D341Med (cell line): Measurements from ENCODE around the gene ZNF578.
"Not testable (repeated sequence)": the region's sequence is repeated elsewhere in the genome, so short reads cannot be mapped to it uniquely, and the experiment has no call there.

Experiments
- DNase-seq: peaks from one replicate; pipeline ENCODE4 v3.0.0; 2012; ENCODE audit warnings: low spot score

Gene ZNF578

DNA sequence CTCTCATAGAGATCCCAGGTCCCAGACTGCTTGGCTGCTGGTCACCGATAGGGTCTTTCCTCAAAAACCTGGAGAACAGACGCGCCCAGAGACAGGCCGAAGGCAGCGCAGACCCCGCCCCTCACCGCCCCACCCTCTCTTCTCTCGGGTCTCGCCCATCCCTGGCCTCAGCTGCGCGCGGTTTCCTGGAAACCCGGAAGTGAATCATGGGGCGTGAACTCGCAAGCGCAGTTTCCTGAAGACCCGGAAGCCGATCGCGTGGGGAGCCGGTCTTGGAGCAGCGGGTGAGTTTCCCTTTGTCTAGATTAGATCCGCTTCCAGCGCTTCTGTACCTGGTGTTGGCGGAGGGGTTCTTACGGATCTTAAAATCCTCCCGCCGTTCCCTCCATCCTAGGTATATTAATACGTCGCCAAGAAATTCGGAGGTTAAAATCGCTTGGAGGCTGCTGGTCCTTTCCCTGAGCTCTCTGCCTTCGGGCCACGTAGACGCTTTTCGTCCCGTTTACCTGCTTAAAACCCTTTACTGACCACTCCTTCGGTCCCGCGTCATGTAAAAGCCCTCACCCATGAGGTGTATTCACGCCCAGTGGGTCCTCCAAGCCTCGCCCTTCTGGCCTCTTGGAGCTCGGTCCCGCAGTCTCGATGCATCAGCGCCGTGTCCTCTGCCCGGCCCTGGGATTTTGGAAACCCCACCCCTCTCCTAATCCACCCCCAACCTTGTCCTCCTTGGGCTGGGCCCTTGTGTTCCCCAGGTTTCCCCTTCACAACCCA is at the start of gene ZNF578:
ZNF578 (plus strand) TSS at position 230 of the 771 bp plus-strand sequence. CDS start 48,293 bp downstream, outside the sequence.
- peak; percentile 90 for DNase-seq

DNA sequence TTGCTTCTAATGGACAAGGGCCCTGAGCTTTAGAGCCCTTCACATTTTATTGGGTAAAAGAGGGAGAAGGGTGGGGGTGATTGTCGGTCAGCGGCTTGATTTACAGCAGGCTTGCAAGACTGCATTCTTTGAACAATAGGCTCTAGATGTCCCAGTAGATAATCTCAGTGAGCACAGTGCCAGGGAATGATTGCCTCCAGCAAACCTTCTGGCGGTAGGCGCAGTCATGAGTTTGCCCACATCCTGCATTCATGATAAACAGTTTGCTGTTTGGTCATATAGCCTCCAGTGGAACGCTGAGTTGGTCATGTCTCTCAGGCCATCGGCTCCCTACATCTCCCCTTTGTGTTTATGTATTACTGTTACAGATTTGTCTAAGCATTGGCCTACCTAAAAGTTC is 43.1 kb upstream of the ZNF578 start:
- DNase-seq = no peak

DNA sequence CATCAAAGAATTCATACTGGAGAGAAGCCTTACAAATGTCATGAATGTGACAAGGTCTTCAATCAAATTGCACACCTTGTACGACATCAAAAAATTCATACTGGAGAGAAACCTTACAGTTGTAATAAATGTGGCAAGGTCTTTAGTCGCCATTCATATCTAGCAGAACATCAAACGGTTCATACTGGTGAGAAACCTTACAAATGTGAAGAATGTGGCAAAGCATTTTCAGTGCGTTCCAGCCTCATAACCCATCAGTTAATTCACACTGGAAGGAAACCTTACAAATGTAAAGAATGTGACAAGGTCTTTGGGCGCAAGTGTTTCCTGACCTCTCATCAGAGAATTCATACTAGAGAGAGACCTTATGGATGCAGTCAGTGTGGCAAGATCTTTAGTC is 37.6 kb upstream of the ZNF578 start:
- no peak for DNase-seq

DNA sequence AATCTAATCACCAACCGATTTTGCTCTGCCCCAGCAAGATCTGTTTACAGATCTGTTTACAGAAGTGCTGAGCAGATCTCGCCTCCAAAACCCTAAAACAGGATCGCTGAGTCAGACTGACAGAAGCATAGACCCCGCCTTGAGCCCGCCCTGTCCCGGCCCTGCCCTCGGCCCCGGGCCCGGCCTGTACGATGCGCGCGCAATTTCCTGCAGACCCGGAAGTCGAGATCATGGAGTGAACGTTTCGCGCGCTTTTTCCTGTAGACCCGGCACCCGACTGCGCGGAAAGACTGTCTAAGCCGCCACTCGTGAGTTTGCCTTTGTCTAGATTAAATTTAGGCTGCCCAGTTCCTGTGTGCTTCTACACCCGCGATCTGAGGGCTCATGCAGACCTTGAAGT is 24.4 kb upstream of the ZNF578 start, which contains the start of gene ZNF534:
ZNF534 (plus strand) TSS at position 212 of the 400 bp plus-strand sequence. CDS start 2,327 bp downstream, outside the sequence.
- DNase-seq = no peak

DNA sequence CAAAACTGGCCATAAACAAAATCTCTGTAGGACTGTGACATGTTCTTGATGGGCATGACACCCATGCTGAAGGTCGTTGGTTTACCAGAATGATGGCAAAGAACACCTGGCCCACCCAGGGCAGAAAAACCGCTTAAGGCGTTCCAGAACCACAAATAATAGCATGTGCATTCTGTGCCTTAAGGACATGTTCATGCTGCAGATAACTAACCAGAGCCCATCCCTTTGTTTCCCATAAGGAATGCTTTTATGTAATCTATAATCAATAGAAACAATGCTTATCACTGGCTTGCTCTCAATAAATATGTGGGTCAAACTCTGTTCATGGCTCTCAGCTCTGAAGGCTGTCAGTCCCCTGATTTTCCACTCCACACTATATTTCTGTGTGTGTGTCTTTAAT is 11.2 kb upstream of the ZNF578 start:
- no peak for DNase-seq

DNA sequence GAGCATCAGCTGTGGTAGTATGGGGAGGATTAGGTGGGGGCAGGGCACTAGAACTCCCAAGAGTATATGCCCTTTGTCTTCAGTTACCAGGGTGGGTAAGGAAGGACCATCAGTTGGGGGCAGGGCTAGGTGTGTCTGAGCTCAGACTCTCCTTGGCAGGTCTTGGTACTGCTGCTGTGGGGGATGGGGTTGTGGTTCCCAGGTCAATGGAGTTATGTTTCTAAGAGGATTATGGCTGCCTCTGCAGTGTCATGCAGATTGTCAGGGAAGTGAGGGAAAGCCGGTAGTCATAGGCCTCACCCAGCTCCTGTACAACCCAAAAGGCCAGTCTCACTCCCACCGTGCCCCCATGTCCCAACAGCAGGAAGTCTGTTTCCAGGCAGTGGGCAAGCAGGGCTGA is 8.8 kb upstream of the ZNF578 start:
- DNase-seq = no peak

DNA sequence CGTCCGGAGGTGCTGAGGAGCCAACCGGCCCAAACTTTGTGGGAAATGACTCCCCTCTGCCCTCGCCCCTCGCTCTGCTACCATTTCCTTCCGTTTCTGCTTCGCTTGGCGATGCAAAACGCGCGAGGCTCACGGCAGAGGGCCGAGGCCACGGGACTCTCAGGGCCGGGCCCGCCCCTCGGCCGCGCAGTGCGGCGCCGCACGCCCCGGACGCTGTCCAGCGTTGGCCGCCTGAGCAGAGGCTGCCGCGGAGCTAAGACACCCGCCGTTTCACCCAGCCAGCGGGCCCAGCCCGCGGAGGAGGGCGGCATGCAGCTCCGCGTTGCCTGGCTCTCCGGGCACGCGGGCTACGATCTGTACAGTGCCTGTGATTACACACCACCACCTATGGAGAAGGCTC is 2.1 kb upstream of the ZNF578 start:
- DNase-seq = peak; percentile 31

DNA sequence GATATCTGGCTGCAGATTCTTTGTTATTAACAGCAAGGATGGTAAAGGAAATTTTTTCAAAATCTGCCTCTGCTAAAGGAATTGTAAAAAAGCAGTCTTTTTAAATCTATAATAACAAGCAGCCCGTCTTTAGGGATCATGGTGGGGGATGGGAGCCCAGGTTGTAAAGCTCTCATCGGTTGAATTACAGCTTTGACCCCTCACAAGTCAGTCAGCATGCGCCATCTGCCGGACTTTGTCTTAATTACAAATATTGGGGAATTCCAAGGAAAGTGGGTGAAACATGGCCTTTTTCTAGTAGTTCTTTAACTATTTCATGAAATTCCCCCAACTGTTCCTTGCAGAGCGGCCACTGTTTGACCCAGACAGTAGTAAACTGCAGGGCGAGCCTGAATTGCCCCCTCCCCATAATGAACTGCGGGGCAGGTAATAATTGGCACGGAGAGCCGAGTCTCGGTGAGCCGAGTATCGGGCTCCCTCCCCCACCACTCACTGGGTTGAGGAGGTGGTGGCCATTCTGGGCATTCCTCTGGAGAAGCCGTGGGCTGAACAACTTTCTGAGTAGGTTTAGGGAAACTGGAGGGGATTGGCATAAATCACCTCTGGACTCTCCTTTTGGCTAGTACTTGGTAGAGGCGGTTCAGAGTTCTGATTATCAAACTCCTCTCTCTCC is 11.6 kb downstream of the ZNF578 start:
- DNase-seq = peak; percentile 69

DNA sequence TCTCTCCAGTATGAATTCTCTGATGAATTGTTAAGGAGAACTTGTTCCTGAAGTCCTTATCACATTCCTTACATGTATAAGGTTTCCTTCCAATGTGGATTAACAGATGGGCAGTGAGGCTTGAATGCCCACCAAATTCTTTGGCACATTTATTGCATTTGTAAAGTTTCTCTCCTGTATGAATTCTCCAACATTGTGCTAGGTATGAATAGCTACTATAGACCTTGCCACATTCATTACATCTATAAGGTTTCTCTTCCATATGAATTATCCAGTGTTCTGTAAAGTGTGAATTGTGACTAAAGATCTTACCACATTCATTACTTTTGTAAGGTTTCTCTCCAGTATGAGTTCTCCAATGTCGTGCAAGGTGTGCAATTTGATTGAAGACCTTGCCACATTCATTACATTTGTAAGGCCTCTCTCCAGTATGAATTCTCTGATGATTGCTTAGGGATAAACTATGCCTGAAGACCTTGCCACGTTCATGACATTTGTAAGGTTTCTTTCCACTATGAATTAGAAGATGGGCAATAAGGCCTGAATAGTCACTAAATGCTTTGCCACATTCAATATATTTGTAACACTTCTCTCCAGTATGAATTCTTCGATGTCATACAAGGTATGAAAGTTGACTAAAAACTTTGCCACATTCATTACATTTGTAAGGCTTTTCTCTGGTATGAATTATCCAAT is 20.4 kb downstream of the ZNF578 start:
- no peak for DNase-seq

DNA sequence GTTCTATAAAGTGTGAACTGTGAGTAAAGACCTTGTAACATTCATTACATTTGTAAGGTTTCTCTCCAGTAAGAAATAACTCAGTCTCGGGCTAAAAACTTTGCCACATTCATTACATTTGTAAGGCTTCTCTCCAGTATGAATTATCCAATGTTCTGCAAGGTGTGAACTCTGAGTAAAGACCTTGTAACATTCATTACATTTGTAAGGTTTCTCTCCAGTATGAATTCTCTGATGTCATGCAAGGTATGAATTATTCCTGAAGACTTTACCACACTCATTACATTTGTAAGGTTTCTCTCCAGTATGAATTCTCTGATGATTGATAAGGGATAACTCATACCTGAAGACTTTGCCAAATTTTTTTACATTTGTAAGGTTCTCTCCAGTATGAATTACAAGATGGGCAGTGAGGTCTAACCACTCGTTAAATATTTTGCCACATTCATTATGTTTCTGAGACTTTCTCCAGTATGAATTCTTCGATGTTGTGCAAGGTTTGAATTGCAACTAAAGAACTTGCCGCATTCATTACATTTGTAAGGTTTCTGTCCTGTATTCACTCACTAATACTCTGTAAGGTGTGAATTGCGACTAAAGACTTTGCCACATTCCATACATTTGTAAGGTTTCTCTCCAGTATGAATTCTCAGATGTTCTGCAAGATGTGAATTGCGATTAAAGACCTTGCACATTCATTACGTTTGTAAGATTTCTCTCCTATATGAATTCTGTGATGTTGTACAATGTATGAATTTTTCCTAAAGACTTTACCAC is 21.2 kb downstream of the ZNF578 start:
- DNase-seq = no peak

DNA sequence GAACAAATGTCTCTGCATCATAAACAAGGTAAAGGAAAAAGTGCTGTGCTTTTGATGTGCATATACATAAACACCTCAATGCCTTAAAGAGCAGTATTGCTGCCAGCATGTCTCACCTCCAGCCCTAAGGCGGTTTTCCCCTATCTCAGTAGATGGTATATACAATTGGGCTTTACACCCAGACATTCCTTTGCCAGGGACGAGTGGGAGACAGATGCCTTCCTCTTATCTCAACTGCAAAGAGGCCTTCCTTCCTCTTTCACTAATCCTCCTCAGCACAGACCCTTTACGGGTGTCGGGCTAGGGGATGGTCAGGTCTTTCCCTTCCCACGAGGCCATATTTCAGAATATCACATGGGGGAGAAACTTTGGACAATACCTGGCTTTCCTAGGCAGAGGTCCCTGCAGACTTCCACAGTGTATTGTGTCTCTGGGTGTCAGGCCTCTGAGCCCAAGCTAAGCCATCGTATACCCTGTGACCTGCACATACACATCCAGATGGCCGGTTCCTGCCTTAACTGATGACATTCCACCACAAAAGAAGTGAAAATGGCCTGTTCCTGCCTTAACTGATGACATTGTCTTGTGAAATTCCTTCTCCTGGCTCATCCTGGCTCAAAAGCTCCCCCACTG is 30.9 kb downstream of the ZNF578 start:
- not testable (repeated sequence) for DNase-seq

DNA sequence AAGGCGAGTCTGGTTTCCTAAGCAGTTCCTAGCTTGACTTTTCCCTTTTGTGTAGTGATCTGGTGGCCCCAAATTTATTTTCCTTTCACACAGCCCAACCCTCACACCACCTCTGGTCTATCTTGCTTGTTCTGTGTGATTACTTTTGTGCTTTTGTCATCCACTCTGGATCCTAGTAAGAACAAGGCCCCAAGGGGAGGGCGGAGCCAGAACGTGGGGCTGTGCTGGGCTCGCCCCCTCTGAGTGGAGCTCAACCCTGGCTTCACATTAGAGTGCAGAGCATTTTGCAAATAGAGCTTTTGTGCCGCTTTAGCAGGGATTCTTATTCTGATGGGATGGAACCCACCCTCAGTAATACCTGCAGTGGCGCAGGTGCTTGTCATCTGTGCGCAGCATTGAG is 31.7 kb downstream of the ZNF578 start:
- not testable (repeated sequence) for DNase-seq

DNA sequence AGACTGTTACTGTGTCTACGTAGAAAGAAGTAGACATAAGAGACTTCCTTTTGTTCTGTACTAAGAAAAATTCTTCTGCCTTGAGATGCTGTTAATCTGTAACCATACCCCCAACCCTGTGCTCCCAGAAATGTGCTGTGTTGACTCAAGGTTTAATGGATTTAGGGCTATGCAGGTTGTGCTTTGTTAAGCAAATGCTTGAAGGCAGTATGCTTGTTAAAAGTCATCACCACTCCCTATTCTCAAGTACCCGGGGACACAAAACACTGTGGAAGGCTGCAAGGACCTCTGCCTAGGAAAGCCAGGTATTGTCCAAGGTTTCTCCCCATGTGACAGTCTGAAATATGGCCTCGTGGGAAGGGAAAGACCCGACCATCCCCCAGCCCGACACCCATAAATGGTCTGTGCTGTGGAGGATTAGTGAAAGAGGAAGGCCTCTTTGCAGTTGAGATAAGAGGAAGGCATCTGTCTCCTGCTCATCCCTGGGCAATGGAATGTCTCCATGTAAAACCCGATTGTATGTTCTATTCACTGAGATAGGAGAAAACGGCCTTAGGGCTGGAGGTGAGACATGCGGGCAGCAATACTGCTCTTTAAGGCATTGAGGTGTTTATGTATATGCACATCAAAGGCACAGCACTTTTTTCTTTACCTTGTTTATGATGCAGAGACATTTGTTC is 32.3 kb downstream of the ZNF578 start:
- not testable (repeated sequence) for DNase-seq

DNA sequence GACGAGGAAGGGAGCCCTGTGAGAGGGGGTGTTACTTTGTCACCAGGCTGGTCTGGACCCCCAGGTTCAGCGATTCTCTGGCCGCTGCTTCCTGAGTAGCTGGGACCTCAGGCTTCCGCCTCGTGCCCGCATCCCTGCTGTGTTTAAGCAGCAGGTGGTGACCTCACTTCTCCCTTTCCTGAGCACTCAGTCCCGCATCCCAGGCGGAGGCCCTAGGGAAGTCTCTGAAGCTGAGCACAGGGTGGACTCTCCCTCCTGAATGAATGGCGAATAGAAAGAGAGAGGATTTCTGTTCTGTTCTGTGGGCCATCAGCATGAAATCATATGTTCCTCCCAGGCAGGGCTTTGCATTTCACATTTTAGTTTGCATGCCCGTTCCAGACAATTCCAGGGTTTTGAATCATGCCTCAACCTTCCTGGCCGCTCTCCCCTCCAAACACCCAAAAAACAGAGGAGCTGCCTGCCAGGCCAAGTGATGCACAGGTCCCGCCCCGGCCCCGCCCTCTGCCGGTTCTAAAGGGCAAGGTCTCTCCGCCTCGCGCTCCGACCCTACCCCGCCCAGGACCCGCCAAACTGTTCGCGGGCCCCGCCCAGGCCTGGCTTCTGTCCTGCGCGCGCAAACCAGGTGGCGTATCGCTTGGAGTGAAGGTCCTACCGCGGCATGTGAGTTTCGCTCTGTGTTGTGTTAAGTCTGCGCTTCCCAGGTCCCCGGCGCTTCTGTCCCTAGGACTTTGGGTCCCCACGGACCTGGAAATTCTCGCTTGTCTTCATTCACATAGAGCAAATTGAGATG is 39.0 kb downstream of the ZNF578 start:
- peak; percentile 21 for DNase-seq

DNA sequence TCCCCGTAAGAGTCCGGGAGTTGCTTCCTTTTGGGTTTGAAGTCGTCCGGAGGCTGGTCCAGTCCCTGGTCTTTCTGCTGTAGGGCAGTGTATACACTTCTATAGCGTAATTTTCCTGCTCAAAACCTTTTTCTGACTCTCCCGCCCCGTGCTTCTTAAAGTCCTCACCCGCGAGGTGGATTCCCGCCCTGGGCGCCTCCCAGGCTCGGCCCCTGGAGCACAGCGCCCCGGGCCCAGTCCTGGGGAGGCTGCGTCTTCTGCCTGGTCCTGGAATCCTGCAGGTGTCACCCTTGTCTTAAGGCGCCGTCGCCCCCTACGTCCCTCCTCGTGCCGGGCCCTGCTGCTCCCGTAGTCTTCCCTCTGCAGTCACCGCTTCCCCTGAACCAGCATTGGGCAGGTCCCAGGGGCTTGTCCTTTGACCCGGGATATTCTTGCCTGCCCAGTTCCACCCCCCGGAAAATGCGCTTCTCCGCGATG is 39.7 kb downstream of the ZNF578 start:
- peak; percentile 21 for DNase-seq

DNA sequence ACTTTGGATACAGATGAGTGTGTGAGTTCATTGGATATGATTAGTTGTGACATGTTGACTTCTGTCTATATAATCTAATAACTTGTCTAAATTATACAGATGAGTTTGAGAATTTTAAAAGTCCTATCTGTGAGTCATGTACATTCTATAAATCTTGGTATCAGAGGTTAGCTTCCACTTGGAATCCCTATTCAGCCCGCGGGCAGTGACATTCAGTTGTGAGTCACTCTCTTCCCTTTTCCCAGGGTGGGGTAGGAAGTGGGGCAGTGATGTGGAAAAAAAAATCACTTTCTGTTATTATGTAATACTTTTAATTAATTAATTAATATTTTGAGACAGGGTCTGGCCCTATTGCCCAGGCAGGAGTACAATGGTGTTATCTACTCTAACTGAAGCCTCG is 41.2 kb downstream of the ZNF578 start:
- no peak for DNase-seq

DNA sequence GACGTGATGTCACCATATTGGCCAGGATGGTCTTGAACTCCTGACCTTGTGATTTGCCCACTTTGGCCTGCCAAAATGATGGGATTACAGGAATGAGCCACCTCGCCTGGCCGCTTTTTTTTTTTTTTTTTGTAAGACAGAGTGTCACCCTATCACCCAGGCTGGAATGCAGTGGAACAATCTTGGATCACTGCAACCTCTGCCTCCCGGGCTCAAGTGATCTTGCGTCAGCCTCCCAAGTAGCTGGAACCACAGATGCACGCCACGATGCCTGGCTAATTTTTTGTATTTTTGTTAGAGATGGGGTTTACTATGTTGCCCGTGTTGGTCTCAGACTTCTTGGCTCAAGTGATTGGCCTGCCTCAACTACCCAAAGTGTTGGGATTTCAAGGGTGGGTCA is 45.2 kb downstream of the ZNF578 start:
- no peak for DNase-seq

DNA sequence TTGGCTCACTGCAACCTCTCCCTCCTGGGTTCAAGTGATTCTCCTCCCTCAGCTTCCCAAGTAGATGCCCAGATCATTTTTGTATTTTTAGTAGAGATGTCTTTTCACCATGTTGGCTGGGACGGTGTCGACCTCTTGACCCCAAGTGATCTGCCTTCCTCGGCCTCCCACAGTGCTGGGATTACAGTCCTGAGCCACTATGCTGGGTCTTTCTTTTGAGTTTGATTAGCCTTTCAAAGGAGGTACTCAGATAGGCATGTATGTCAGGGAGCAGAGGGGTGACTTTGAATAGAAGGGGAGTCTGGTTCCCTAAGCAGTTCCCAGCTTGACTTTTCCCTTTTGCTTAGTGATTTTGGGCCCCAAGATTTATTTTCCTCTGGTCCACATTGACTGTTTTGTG is 47.1 kb downstream of the ZNF578 start:
- DNase-seq = not testable (repeated sequence)

DNA sequence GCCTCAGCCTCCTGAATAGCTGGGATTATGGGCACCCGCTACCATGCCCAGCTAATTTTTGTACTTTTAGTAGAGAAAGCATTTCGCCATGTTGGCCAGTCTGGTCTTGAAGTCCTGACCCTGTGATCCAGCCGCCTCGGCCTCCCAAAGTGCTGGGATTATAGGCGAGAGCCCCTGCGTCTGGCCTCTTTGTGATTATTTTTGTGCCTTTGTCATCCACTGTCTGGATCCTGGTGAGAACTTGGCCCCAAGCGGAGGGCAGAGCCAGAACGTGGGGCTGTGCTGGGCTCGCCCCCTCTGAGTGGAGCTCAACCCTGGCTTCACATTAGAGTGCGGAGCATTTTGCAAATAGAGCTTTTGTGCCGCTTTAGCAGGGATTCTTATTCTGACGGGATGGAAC is 47.6 kb downstream of the ZNF578 start:
- not testable (repeated sequence) for DNase-seq

DNA sequence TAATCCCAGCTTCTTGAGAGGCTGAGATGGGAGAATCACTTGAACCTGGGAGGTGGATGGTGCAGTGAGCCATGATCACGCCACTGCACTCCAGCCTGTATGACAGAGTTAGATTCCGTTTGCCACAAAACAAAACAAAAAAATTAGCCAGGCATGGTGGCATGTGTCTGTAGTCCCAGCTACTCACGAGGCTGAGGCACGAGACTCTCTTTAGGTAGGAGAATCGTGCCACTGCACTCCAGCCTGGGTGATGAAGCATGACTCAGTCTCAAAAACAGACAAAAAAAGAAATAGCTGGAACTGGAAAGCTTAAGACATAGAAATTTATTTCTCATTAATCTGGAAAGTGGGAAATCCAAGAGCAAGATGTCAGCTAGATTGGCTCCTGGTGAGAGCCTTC is 53.9 kb downstream of the ZNF578 start:
- no peak for DNase-seq
